ENCODE results near the gene VWA3B.

DNA sequence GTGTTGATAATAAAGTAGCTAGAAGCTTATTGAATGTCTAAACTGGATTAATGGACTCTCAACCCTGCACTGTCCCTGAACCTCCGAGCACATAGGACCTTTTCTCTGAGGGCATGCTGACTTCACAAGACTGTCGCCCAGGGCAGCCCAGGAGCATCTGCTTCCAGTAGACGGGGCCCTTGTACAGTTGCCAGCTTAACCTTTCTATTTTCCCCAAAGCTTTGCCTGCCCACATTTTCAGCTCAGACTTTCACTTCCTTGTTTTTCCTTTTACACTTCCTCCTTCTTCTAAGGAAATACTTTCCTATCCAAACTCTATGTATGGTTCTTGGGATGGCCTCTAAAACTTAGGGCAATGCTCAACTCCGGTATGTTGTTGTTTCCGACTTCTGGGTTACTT, 1.3 kb downstream of the VWA3B start:
- no peak for TF ChIP-seq CTCF (IDR thresholded peaks at IDR 0.05)
- TF ChIP-seq POLR2A (IDR thresholded peaks at IDR 0.05): no peak

Data from esophagus squamous epithelium (tissue), 4 donors.